Activated naive CD8-positive, alpha-beta T cell treated with anti-CD3 and anti-CD28 coated beads, Interleukin-2, amount 10 ng/mL, durations not matched to agents 7 days and 5 days (primary cell): ENCODE data around the gene TMEM63A. TPM values are rescaled to one million over a fixed set of nuclear protein-coding genes. Genes with fewer than 3 reads are reported as not detected.
"Not testable (repeated sequence)": the region's sequence is repeated elsewhere in the genome, so short reads cannot be mapped to it uniquely, and the experiment has no call there.

Experiments
- ATAC-seq: fragments of 150-1000 bp; cut with Tn5 transposase; one replicate; pipeline ENCODE4 v1.10.0; 2021; ENCODE audit warnings: low read depth, moderate library complexity
- POLR2A ChIA-PET: fragments of 350-600 bp; sonication (Branson Sonifier 250); formaldehyde crosslinking; loops from one replicate; lab custom pipeline; 2021; ENCODE audit warnings: antibody characterized with exemption; lab: Charles Lee
- DNase-seq: peaks from one replicate; pipeline ENCODE4 v3.0.0; 2021
- H3K27ac Mint-ChIP-seq: one replicate; pipeline ENCODE4 v1.8.0; 2022; ENCODE audit warnings: mild to moderate bottlenecking, mixed read lengths
- H3K27me3 Mint-ChIP-seq: one replicate; pipeline ENCODE4 v1.8.0; 2022; ENCODE audit warnings: mild to moderate bottlenecking, moderate library complexity, mixed read lengths
- H3K36me3 Mint-ChIP-seq: one replicate; pipeline ENCODE4 v1.8.0; 2021; ENCODE audit warnings: mild to moderate bottlenecking, mixed read lengths
- H3K4me1 Mint-ChIP-seq: one replicate; pipeline ENCODE4 v1.8.0; 2021; ENCODE audit warnings: mixed read lengths
- H3K4me3 Mint-ChIP-seq: one replicate; pipeline ENCODE4 v1.8.0; 2022; ENCODE audit warnings: mild to moderate bottlenecking, moderate library complexity, mixed read lengths
- H3K9me3 Mint-ChIP-seq: one replicate; pipeline ENCODE4 v1.8.0; 2021; ENCODE audit warnings: mixed read lengths
- total RNA-seq, 2 experiments: library from RNA; stranded (reverse); gene quantifications; one replicate each; pipeline ENCODE4 v1.2.3, GENCODE V29; 2021

The TMEM63A gene
- total RNA-seq, 2 experiments from 2014 or later, result 196 to 198 TPM

DNA sequence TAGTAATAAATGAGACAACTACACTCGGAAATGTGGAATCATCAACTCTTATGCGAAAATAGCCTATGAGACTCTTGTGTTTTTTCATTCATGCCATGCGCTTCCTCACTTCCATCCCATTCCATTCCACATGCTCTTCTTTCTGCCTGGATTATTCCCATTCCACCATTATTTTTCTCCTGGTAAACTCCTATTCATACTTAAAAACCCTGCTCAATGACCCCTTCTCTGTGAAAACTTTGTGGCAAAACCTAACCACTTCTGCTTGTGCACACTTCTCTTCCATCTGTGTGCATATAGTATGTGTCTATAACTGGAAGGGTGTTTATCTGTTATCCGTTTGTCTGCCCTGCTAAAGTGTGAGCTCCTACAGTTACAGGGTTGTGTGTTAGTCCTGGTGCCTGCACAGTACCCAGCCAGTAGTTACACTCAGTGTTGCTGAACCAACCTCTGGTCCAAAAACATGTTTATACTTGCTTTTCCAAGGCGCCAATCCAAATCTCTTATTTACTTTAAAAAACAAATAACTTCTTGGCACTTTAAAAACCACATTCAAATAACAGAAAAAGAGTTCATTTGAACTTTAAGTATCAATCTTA, 61.6 kb downstream of the TMEM63A start:
- no peak overlapping the region for H3K4me3 Mint-ChIP-seq
- no peaks in the 10 kb centered on the region for H3K27me3 Mint-ChIP-seq
- H3K9me3 Mint-ChIP-seq, result no peaks in the 10 kb centered on the region
- no peaks in the 10 kb centered on the region for H3K36me3 Mint-ChIP-seq
- H3K4me1 Mint-ChIP-seq, result peaks cover 7% of the 10 kb centered on the region
- POLR2A ChIA-PET, result no interaction called here
- no peak for ATAC-seq
- DNase-seq, result no peak
- no peak overlapping the region for H3K27ac Mint-ChIP-seq

DNA sequence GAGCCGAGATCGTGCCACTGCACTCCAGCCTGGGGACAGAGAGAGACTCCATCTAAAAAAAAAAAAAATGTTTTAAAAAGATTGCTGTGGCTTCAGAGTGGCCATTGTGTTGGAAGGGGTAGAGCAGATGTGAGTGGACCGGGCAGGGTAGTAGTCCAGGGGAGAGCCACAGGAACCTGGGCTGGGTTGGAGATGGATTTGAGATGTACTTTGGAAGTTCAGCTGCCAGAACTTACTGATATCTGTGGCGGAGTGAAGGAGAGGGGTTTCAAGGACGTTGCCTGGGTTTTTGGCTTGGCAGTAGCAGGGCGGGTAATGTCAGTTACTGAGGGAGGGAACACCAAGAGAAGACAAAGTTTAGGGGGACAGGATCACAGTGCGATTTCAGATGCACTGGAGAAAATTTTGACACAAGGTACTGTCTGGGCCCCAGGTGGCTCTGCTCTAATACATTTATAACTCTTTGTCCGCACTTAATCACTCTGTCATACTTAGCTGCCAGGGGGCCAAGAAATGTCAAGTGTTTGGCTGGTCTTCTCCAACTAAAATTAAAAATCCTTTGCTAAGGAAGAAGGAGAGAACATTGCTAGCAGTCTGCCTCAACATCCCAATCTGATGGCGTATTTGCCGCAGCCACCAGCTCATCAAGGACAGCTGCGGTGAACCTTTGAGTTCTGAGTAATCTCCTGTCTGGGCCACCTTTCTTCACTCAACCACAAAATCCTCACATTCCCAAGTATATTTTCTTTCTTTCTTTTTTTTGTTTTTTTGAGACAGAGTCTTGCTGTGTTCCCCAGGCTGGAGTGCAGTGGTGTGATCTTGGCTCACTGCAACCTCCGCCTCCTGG, 62.6 kb downstream of the TMEM63A start:
- Mint-ChIP-seq H3K9me3 (no peaks in the 10 kb centered on the region), H3K4me1 (peaks cover 7% of the 10 kb centered on the region), H3K27me3 (no peaks in the 10 kb centered on the region), H3K4me3 (no peak overlapping the region), H3K36me3 (no peaks in the 10 kb centered on the region), H3K27ac (no peak overlapping the region)
- POLR2A ChIA-PET, result interaction anchor here (0.5 kb wide), 1 partner anchor 82 kb away, joined by 5 read pairs; no protein-coding TSS in a partner anchor
- DNase-seq (no peak), ATAC-seq (no peak)

DNA sequence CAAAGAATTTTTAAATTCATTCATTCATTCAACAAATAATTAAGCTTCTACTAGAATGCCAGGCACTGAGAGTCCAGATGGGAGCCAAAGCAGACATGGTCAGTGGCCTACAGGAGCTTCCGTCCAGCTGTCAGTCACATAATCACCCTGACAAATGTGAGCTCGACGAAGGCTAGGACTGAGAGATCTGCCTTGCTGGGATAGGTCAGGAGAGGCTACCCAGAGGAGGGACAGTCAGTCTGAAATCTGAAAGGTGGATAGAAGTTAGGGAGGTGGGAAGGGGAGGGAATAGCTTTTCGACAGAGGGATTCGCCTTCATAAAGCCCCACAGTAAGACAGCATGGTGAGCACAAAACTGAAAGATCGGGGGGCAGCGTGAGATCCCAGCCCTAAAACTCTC, 64.0 kb downstream of the TMEM63A start:
- Mint-ChIP-seq H3K36me3 (no peaks in the 10 kb centered on the region), H3K27ac (peak overlapping the region; percentile 19), H3K4me1 (peaks cover 10% of the 10 kb centered on the region), H3K4me3 (no peak overlapping the region), H3K9me3 (no peaks in the 10 kb centered on the region), H3K27me3 (no peaks in the 10 kb centered on the region)
- no peak for ATAC-seq
- DNase-seq, result no peak
- POLR2A ChIA-PET, result interaction anchor here (0.7 to 1.1 kb wide), 2 partner anchors 40 to 98 kb away, joined by 5 to 7 read pairs; no protein-coding TSS in a partner anchor

DNA sequence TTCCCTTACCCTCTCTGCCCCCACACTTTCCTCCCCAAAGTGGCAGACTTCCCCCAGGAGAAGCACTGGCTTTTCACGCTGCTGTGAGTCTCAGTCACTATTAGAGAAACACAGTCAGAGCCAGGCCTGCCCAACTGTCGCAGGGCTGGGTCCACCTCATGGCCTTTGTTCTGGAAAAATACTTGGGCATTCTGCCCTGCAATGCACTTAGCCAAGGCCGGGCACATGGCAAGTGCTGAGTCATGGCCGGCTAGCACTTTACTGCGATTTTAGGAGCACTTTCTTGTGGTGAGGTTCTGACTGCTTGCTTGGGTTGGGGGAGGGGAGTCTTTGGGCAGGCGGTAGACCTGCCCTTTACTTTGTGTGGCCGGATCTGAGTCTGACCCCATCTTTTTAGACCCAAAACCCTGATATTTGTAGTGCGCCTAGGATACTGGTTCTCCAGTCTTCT, 64.5 kb downstream of the TMEM63A start:
- POLR2A ChIA-PET, result interaction anchor here (1.1 kb wide), 1 partner anchor 39 kb away, joined by 7 read pairs; no protein-coding TSS in a partner anchor
- peaks cover 10% of the 10 kb centered on the region for H3K4me1 Mint-ChIP-seq
- DNase-seq, result no peak

DNA sequence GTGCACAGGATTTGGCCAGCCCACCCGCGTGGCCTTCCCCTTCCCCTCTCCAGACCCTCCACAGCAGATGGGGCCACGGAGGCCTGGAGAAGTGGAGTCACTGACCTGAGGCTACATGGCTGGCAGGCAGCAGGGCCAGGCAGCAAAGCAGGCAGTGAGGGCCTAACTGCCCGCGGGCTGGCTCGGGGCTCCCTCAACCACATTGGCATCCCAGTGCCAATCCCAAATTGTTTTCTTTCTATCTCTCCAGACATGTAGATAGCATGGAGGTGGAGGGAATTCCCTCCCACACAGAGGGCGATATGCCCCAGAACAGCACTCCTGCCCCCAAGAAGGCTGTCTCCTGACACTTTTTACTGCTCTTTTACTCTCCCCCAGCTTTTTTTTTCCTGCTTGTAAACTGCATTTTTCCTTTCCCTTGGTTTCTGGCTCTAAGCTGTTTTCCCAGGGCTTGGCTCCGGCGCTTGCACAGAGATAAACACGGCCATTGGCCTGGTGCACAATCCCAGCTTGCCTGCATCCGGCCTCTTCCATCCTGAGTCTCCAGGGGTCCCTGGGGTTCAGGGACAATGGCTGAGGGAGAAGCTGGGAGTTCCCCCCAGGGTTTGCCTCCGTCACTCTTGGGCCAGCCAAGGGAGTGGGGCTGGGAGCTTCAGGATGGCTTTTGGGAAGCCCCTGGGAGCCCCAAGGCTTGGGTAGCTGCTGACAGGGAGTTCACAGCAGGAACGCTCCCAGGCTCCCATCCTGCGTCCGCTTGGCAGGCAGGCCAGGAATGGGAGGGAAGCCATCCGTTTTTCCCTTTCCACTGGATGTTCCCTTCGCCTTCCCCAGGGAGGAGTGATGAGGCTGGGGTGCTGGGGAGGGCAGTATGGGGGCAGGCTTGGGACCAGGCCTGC, 65.3 kb downstream of the TMEM63A start:
- no peak overlapping the region for H3K4me3 Mint-ChIP-seq
- no peaks in the 10 kb centered on the region for H3K36me3 Mint-ChIP-seq
- H3K9me3 Mint-ChIP-seq, result no peaks in the 10 kb centered on the region
- no peak for DNase-seq
- H3K27me3 Mint-ChIP-seq, result no peaks in the 10 kb centered on the region
- H3K27ac Mint-ChIP-seq, result no peak overlapping the region
- ATAC-seq, result no peak
- POLR2A ChIA-PET, result no interaction called here
- H3K4me1 Mint-ChIP-seq, result peaks cover 10% of the 10 kb centered on the region

More for the DNA sequence above, 64.5 kb downstream of the TMEM63A start:
- Mint-ChIP-seq H3K4me3 (no peak overlapping the region), H3K27ac (no peak overlapping the region), H3K27me3 (no peaks in the 10 kb centered on the region), H3K36me3 (no peaks in the 10 kb centered on the region), H3K9me3 (no peaks in the 10 kb centered on the region)
- no peak for ATAC-seq

DNA sequence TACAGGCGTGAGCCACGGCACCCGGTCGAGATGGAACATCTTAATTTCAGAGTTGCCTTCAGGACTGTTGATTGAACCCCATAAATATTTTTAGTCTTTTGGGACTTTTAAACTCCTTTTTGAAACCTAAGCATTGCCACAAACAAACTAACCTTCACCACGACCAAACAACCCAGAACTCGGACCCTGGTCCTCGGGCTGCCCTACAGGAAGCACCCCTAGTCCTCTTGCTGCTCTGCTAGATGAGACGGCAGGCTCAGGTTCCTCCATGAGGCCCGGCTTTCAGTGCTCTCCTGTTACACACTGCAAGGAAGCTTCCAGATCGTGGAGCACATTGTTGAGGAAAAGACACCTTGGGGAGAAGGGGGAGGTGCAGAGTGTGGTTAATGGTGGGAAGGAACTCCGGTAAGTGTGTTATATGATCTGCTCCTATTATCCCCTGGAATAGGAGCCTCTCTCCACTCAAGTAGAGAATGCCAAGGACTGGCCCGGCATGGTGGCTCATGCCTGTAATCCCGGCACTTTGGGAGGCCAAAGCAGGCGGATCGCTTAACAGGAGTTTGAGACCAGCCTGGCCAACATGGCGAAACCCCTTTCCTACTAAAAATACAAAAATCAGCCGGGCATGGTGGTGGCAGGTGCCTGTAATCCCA, 66.5 kb downstream of the TMEM63A start:
- H3K4me3 Mint-ChIP-seq, result no peak overlapping the region
- POLR2A ChIA-PET, result no interaction called here
- ATAC-seq, result no peak

DNA sequence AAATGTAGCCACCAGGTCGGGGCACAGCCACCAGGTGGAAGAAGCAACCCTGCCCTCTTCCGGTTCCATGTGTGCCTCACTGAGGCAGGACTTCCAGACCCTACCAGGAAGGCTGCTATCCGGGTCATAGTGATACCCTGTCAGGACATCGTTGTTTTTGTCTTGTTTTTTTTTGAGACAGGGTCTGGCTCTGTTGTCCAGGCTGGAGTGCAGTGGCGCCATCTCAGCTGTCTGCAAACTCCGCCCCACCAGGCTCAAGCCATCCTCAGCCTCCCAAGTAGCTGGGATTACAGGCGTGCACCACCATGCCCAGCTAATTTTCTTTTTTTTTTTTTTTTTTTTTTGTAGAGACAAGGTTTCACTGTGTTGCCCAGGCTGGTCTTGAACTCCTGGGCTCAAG, 67.1 kb downstream of the TMEM63A start:
- DNase-seq, POLR2A ChIA-PET: not testable (repeated sequence)

More for the DNA sequence above, 66.5 kb downstream of the TMEM63A start:
- no peak overlapping the region for H3K27ac Mint-ChIP-seq
- peaks cover 11% of the 10 kb centered on the region for H3K4me1 Mint-ChIP-seq
- no peak for DNase-seq
- H3K27me3 Mint-ChIP-seq, result peaks cover 6% of the 10 kb centered on the region
- H3K9me3 Mint-ChIP-seq, result no peaks in the 10 kb centered on the region
- H3K36me3 Mint-ChIP-seq, result no peaks in the 10 kb centered on the region

DNA sequence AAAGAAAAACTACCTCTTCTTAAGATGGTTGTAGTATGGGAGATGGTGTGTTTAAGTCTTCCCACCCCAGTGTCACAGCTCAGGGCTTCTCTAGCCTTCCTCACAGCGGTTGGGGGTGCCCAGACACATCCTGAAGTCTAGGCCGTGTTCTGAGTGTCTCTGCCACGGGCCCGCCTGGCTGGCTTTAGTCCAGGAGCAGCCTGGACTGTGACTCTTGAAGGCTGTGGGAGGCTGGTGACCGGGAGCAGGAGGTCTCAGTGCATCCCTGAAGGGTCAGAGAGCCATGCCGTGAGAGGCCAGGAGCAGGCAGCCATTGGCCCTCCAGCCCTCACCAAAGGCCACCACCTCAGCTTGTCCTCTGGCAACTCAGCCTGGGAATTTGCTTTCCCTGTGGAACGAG, 67.8 kb downstream of the TMEM63A start:
- H3K27me3 Mint-ChIP-seq, result peaks cover 12% of the 10 kb centered on the region
- POLR2A ChIA-PET, result no interaction called here
- ATAC-seq (no peak), DNase-seq (no peak)
- H3K4me3 Mint-ChIP-seq, result no peak overlapping the region
- H3K9me3 Mint-ChIP-seq, result no peaks in the 10 kb centered on the region
- no peak overlapping the region for H3K27ac Mint-ChIP-seq
- peaks cover 19% of the 10 kb centered on the region for H3K4me1 Mint-ChIP-seq
- H3K36me3 Mint-ChIP-seq, result no peaks in the 10 kb centered on the region

More for the DNA sequence above, 67.1 kb downstream of the TMEM63A start:
- H3K36me3 Mint-ChIP-seq, H3K27me3 Mint-ChIP-seq, H3K9me3 Mint-ChIP-seq, H3K4me3 Mint-ChIP-seq, H3K27ac Mint-ChIP-seq, ATAC-seq: not testable (repeated sequence)
- peaks cover 14% of the 10 kb centered on the region for H3K4me1 Mint-ChIP-seq

DNA sequence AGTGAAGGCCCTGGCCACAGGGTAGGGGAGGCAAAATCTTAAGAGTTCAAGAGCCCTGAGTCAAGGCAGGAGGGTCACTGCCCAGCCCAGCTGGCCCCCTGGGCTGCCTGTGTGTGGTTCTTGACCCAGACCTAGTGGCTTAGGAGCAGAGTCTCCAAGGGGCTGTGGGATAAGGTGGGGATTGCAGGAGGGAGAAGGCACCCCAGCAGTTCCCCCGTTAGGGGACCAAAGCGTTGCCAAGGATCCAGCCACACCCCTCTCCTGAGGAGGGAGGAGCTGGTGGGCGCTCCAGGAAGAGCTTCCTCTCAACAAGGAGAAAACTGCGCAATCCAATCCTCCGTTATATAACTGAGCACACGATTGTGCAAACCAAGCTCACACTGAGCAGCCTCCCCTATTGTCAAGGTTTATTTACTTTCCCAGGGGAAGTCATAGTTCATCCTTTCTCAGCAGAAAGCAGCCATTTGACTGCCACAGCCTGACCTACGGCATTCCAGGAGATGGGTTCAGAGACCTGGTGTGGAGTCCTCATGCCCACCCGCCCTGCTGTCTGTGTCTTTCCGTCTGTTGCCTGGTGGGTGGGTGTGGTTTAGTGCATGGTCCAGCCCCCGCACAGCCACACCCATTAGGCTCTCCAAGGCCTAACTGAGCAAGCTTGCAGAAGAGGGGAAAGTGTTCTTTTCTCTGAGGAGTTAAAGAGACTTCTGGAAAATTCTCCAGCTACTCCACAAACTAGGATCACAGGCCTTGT, 68.8 kb downstream of the TMEM63A start:
- Mint-ChIP-seq H3K27me3 (peaks cover 14% of the 10 kb centered on the region), H3K36me3 (no peaks in the 10 kb centered on the region), H3K4me3 (no peak overlapping the region), H3K4me1 (peaks cover 21% of the 10 kb centered on the region), H3K27ac (no peak overlapping the region), H3K9me3 (no peaks in the 10 kb centered on the region)
- POLR2A ChIA-PET, result interaction anchor here (1.6 kb wide), 1 partner anchor 36 kb away, joined by 7 read pairs; the partner anchor contains the start of gene SRP9
- DNase-seq (no peak), ATAC-seq (no peak)

DNA sequence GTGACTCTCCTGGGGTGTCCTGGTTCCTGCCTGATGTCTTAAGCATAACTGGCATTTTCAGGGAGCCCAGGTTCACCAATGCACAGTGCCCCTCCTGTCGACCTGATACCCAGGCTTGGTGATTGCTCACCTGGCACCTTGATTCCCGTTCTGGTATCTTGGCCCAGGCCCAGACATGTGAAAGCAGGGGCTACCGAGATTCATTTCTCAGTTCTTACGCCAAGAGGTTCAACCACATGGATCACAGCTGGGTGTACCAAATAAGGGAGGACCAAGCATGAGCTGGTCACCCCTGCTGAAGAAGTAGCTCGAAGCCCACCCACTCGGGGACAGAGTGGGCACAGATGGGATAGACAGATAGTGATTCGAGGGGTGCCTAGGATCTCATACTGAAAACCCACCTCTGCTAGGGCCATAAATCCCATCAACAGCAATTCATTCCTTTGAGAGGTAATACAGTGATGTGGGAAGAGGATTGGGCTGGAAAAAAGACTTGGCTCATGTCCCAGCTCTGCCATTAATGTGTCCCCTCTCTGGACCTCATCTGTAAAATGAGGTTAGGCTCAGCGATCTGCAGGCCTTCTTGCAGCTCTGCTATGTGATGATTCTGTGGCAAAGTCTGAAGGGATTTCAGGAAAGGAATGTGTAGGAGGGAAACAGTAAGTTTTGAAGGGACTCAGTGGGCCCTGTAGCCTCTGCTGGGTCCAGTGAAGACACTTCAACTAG, 69.5 kb downstream of the TMEM63A start:
- no peak overlapping the region for H3K27ac Mint-ChIP-seq
- H3K4me3 Mint-ChIP-seq, result no peak overlapping the region
- POLR2A ChIA-PET, result interaction anchor here (1.6 kb wide), 1 partner anchor 35 kb away, joined by 7 read pairs; the partner anchor contains the start of gene SRP9
- H3K36me3 Mint-ChIP-seq, result no peaks in the 10 kb centered on the region
- H3K9me3 Mint-ChIP-seq, result no peaks in the 10 kb centered on the region
- DNase-seq, result no peak
- ATAC-seq, result no peak
- peaks cover 14% of the 10 kb centered on the region for H3K27me3 Mint-ChIP-seq
- peaks cover 16% of the 10 kb centered on the region for H3K4me1 Mint-ChIP-seq

DNA sequence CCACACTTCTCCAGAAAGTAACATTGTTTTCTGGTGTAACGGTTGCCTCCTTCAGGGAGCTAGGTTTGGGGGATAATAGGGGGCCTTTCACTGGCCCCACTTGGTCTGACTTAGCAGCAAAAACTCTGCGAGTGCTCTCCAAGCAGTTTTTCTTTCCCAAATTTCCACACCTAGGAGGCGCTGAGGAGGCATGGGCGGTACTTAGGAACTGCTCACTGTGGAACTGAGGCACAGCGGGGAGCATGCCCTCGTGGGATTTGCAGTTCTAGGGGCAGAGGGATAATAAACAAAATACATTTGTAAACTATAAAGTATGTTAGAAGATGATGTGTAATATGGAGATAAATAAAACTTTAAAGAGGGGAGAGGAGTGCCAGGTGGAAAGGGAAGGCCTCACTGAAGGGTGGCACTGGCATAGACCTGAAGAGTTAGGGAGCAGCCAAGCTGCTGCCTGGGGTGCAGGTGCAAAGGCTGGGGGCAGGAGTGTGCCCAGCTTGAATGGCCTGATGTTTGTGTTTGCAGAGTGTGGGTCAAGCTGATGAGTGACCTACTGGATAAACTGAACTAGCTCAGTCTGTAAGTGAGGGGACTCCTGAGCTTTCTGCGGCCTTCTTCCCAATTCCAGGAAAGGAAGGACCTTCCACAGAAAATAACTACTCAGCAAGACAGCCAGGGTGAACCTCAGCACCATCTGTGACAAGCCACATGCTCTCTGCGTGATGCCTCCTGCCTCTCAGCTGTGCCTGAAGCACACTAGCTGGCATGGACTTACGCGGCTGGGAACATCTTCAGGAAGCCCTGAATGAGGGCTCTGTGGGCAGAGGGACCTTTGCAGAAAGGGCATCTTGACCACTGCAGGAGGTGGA, 70.3 kb downstream of the TMEM63A start:
- ATAC-seq (no peak), DNase-seq (no peak)
- POLR2A ChIA-PET, result no interaction called here
- Mint-ChIP-seq H3K36me3 (no peaks in the 10 kb centered on the region), H3K4me1 (peaks cover 14% of the 10 kb centered on the region), H3K9me3 (no peaks in the 10 kb centered on the region), H3K27ac (no peak overlapping the region), H3K4me3 (no peak overlapping the region), H3K27me3 (peaks cover 14% of the 10 kb centered on the region)
